ENCODE data around the gene PTPN14. TPM values are rescaled to one million over a fixed set of nuclear protein-coding genes. Genes with fewer than 3 reads are reported as not detected.

PTPN14 gene
- total and polyA plus RNA-seq, 2 of the 8 experiments (the other 6 are each of a cell fraction or from before 2014, with no cell fraction given), result 14.4 to 93.6 TPM

- DNase-seq (ENCODE audit: low read depth in 1 of 2, low spot score in 2 of 2) (peak in 1 of 2 experiments; percentile 3), FAIRE-seq (no peak)
- Histone ChIP-seq H3K56ac (replicated peaks; ENCODE audit: insufficient read length, low read depth, low read length) (no peak overlapping the region), H3K23me2 (ENCODE audit: low read depth, low read length) (no peaks in the 10 kb centered on the region), H3K23ac (ENCODE audit: insufficient read length) (no peak overlapping the region), H2BK5ac (ENCODE audit: low read depth, low read length) (no peak overlapping the region), H3K4ac (replicated peaks; ENCODE audit: insufficient read length, low read depth, low read length) (no peak overlapping the region), H3K27ac (ENCODE audit: low read depth, low read length) (no peak overlapping the region), H3K18ac (ENCODE audit: extremely low read depth, low read length) (no peak overlapping the region), H4K8ac (ENCODE audit: extremely low read depth, insufficient read depth, low read length) (no peak overlapping the region), H3K4me2 (ENCODE audit: insufficient read depth in 1 of 2, low read depth in 2 of 2, low read length in 2 of 2) (no peak overlapping the region), H3K79me2 (ENCODE audit: control insufficient read depth in 1 of 2, insufficient read depth in 2 of 2, low read length in 2 of 2) (no peaks in the 10 kb centered on the region; a peak in 1 of 4 replicates), H3K4me1 (replicated peaks in 1 of 4; ENCODE audit: control insufficient read depth in 3 of 4, insufficient read depth in 4 of 4, low read length in 3 of 4) (peaks cover 0 to 9% (median 2%) of the 10 kb centered on the region in 4 experiments; a peak in 2 of 7 replicates), H4K5ac (ENCODE audit: insufficient read length, low read depth, low read length) (no peak overlapping the region), H3K79me1 (ENCODE audit: low read depth, low read length) (no peaks in the 10 kb centered on the region; the same call in 1 of the 2 replicates), H2AK5ac (ENCODE audit: low read depth, low read length) (no peak overlapping the region), H4K20me1 (replicated peaks in 1 of 2; ENCODE audit: control insufficient read depth in 1 of 2, insufficient read depth in 2 of 2, low read length in 2 of 2) (no peaks in the 10 kb centered on the region), H2BK20ac (ENCODE audit: low read length) (no peak overlapping the region), H3K27me3 (replicated peaks in 1 of 4; ENCODE audit: control insufficient read depth in 3 of 4, extremely low read depth in 1 of 4, insufficient read depth in 3 of 4, low read length in 3 of 4) (no peaks in the 10 kb centered on the region), H3K9me3 (ENCODE audit: insufficient read depth in 2 of 2, low read depth in 1 of 2, low read length in 1 of 2) (no peaks in the 10 kb centered on the region), H3K36me3 (ENCODE audit: control insufficient read depth in 2 of 4, insufficient read depth in 4 of 4, low read length in 3 of 4) (peaks cover 14 to 36% (median 21%) of the 10 kb centered on the region in 4 experiments), H3K4me3 (ENCODE audit: extremely low read depth in 1 of 4, insufficient read depth in 2 of 4, low read depth in 3 of 4, low read length in 4 of 4) (no peak overlapping the region), H2BK12ac (ENCODE audit: low read depth, low read length) (no peak overlapping the region), H3K14ac (ENCODE audit: insufficient read length) (no peak overlapping the region), H3K9ac (replicated peaks in 1 of 4; ENCODE audit: extremely low read depth in 1 of 4, low read depth in 3 of 4, low read length in 3 of 4) (no peak overlapping the region), H2BK15ac (ENCODE audit: low read length) (no peak overlapping the region), H2AFZ (ENCODE audit: low read length) (no peak overlapping the region), H2BK120ac (replicated peaks; ENCODE audit: low read depth, low read length) (no peak overlapping the region), H4K91ac (replicated peaks; ENCODE audit: insufficient read length, low read length) (no peak overlapping the region)
- ChIA-PET POLR2A (ENCODE audit: partially characterized antibody) (no interaction called here), CTCF (ENCODE audit: partially characterized antibody) (interaction anchor here (0.9 kb wide), 1 partner anchor 199 kb away, joined by 3 read pairs; no protein-coding TSS in a partner anchor)
- WGBS, 2 experiments (ENCODE audit: extremely low coverage in 1 of 2, insufficient coverage in 1 of 2, insufficient read length in 1 of 2, insufficient replicate concordance in 2 of 2, low coverage in 1 of 2, low lambda C conversion rate in 2 of 2, missing lambda C conversion rate in 1 of 2), result 100% methylated on average over 1 of the region's 1 CpG; no CpG with 5 or more reads in 1 of the 2 experiments
- TF ChIP-seq POLR2A (IDR thresholded peaks at IDR 0.05; ENCODE audit: control extremely low read depth in 1 of 2, low read depth in 2 of 2, low read length in 2 of 2) (no peak), RXRA (IDR thresholded peaks at IDR 0.05; ENCODE audit: insufficient read depth, low read depth, low read length) (no peak), KDM1A (IDR thresholded peaks at IDR 0.05; ENCODE audit: borderline replicate concordance, low read length) (no peak), CTBP2 (IDR thresholded peaks at IDR 0.05; ENCODE audit: borderline replicate concordance, insufficient read depth, insufficient read length, low read length) (no peak), BCL11A (IDR thresholded peaks at IDR 0.05; ENCODE audit: low read depth in 2 of 2, low read length in 2 of 2) (no peak), SIN3A (conservative IDR thresholded peaks at IDR 0.05 in 1 of 2, IDR thresholded peaks at IDR 0.05 in 1 of 2; ENCODE audit: low read depth in 1 of 2, low read length in 2 of 2) (no peak), SIRT6 (IDR thresholded peaks at IDR 0.05; ENCODE audit: low read length) (no peak)
Measured at GRCh38 chr1:214385428-214385827, 166.0 kb downstream of the PTPN14 start.
